H1 (cell line): ENCODE results near the gene CTTNBP2. TPM values are rescaled to one million over a fixed set of nuclear protein-coding genes. Genes with fewer than 3 reads are reported as not detected.

ENCODE experiments used
- CTCF ChIA-PET: fragments of 300-600 bp; sonication (Branson Sonifier 250); formaldehyde crosslinking; loops from one replicate; lab custom pipeline; 2021; ENCODE audit not compliant: partially characterized antibody; lab: Charles Lee
- POLR2A ChIA-PET: fragments of 300-600 bp; sonication (Branson Sonifier 250); formaldehyde crosslinking; loops from one replicate; lab custom pipeline; 2021; ENCODE audit warnings: inconsistent platforms; ENCODE audit not compliant: partially characterized antibody; lab: Charles Lee
- DNase-seq, 2 experiments: peaks; one replicate each; pipeline versions ENCODE4 v3.0.0 to v3.0.0-alpha.2; 2010 to 2022; ENCODE audit warnings: low spot score in 2 of 2, low read depth in 1 of 2, mixed read lengths in 1 of 2
- FAIRE-seq: peaks from 2 replicates; lab custom pipeline; 2011; peaks lifted over from hg19 to GRCh38; lab: Jason Lieb, UNC
- H2AFZ ChIP-seq: 2 replicates; pipeline ENCODE4 v1.8.1; 2012; ENCODE audit warnings: low read length, inconsistent platforms
- H2AK5ac ChIP-seq: 2 replicates; pipeline ENCODE4 v1.6.1; 2013; ENCODE audit warnings: low read depth, low read length
- H2BK120ac ChIP-seq: replicated peaks from 2 replicates; pipeline ENCODE3; 2013; ENCODE audit warnings: low read depth, low read length, inconsistent platforms
- H2BK12ac ChIP-seq: 2 replicates; pipeline ENCODE4 v1.6.1; 2013; ENCODE audit warnings: low read depth, low read length
- H2BK15ac ChIP-seq: 2 replicates; pipeline ENCODE4 v1.6.1; 2013; ENCODE audit warnings: low read length
- H2BK20ac ChIP-seq: 2 replicates; pipeline ENCODE4 v1.6.1; 2013; ENCODE audit warnings: low read length
- H2BK5ac ChIP-seq: 2 replicates; pipeline ENCODE4 v1.6.1; 2013; ENCODE audit warnings: low read depth, low read length
- H3K14ac ChIP-seq: 2 replicates; pipeline ENCODE4 v1.6.1; 2013; ENCODE audit warnings: inconsistent platforms; ENCODE audit not compliant: insufficient read length
- H3K18ac ChIP-seq: 2 replicates; pipeline ENCODE4 v1.6.1; 2013; ENCODE audit warnings: low read length; ENCODE audit errors: extremely low read depth
- H3K23ac ChIP-seq: 2 replicates; pipeline ENCODE4 v1.6.1; 2013; ENCODE audit warnings: inconsistent platforms; ENCODE audit not compliant: insufficient read length
- H3K23me2 ChIP-seq: 2 replicates; pipeline ENCODE4 v1.6.1; 2013; ENCODE audit warnings: low read depth, low read length
- H3K27ac ChIP-seq: 2 replicates; pipeline ENCODE4 v1.6.1; 2011; ENCODE audit warnings: low read depth, low read length, inconsistent platforms
- H3K27me3 ChIP-seq, 4 experiments: replicated peaks in 1 of 4; 1 replicate in 1 of 4; 2 replicates in 3 of 4; pipeline versions ENCODE4 v1.6.1 to v1.8.1; 2011 to 2013; ENCODE audit warnings: low read length in 3 of 4, mild to moderate bottlenecking in 3 of 4, inconsistent platforms in 2 of 4, mixed read lengths in 2 of 4, moderate library complexity in 1 of 4; ENCODE audit not compliant: control insufficient read depth in 3 of 4, insufficient read depth in 3 of 4; ENCODE audit errors: extremely low read depth in 1 of 4
- H3K36me3 ChIP-seq, 4 experiments: 2 replicates each; pipeline versions ENCODE4 v1.6.1 to v1.8.1; 2011 to 2013; ENCODE audit warnings: mild to moderate bottlenecking in 4 of 4, low read length in 3 of 4, moderate library complexity in 2 of 4, control low read depth in 1 of 4, inconsistent platforms in 1 of 4; ENCODE audit not compliant: insufficient read depth in 4 of 4, control insufficient read depth in 2 of 4
- H3K4ac ChIP-seq: replicated peaks from 2 replicates; pipeline ENCODE3; 2013; ENCODE audit warnings: low read length, low read depth, mixed read lengths, inconsistent platforms; ENCODE audit not compliant: insufficient read length
- H3K4me1 ChIP-seq, 4 experiments: replicated peaks in 1 of 4; 1 replicate in 1 of 4; 2 replicates in 3 of 4; pipeline versions ENCODE4 v1.6.1 to v1.8.1; 2011 to 2013; ENCODE audit warnings: low read length in 3 of 4, inconsistent platforms in 2 of 4, mixed read lengths in 1 of 4; ENCODE audit not compliant: insufficient read depth in 4 of 4, control insufficient read depth in 3 of 4
- H3K4me2 ChIP-seq, 2 experiments: 2 replicates each; pipeline versions ENCODE4 v1.6.1 to v1.8.1; 2011 to 2013; ENCODE audit warnings: low read depth in 2 of 2, low read length in 2 of 2, control low read depth in 1 of 2, inconsistent platforms in 1 of 2, mild to moderate bottlenecking in 1 of 2; ENCODE audit not compliant: insufficient read depth in 1 of 2
- H3K4me3 ChIP-seq, 4 experiments: fragments of 200-600, 300-600 bp in 1 of 4; sonication (generic), shearing (Covaris generic), sonication (Bioruptor Twin) in 1 of 4; 2 replicates each; pipeline versions ENCODE4 v1.5.1 to v1.8.1; 2011 to 2016; ENCODE audit warnings: low read length in 4 of 4, low read depth in 3 of 4, control low read depth in 2 of 4, inconsistent platforms in 2 of 4, mild to moderate bottlenecking in 2 of 4, mixed read lengths in 1 of 4, moderate library complexity in 1 of 4; ENCODE audit not compliant: insufficient read depth in 2 of 4; ENCODE audit errors: extremely low read depth in 1 of 4
- H3K56ac ChIP-seq: replicated peaks from 2 replicates; pipeline ENCODE3; 2013; ENCODE audit warnings: low read depth, mild to moderate bottlenecking, mixed read lengths, low read length, inconsistent platforms; ENCODE audit not compliant: insufficient read length
- H3K79me1 ChIP-seq: 2 replicates; pipeline ENCODE4 v1.6.1; 2013; ENCODE audit warnings: low read depth, low read length, control low read depth
- H3K79me2 ChIP-seq, 2 experiments: 2 replicates each; pipeline versions ENCODE4 v1.6.1 to v1.8.1; 2012 to 2013; ENCODE audit warnings: low read length in 2 of 2, mild to moderate bottlenecking in 2 of 2, inconsistent platforms in 1 of 2; ENCODE audit not compliant: insufficient read depth in 2 of 2, control insufficient read depth in 1 of 2
- H3K9ac ChIP-seq, 4 experiments: replicated peaks in 1 of 4; 1 replicate in 1 of 4; 2 replicates in 3 of 4; pipeline versions ENCODE4 v1.6.1 to v1.8.1; 2011 to 2013; ENCODE audit warnings: low read depth in 3 of 4, low read length in 3 of 4, control low read depth in 2 of 4, mild to moderate bottlenecking in 2 of 4, moderate library complexity in 2 of 4, inconsistent platforms in 1 of 4; ENCODE audit errors: extremely low read depth in 1 of 4
- H3K9me3 ChIP-seq, 2 experiments: 2 replicates each; pipeline versions ENCODE4 v1.6.1 to v1.8.1; 2012 to 2013; ENCODE audit warnings: mild to moderate bottlenecking in 2 of 2, moderate library complexity in 2 of 2, control low read depth in 1 of 2, inconsistent platforms in 1 of 2, low read depth in 1 of 2, low read length in 1 of 2, mixed read lengths in 1 of 2; ENCODE audit not compliant: insufficient read depth in 2 of 2
- H4K20me1 ChIP-seq, 2 experiments: replicated peaks in 1 of 2; 2 replicates each; pipeline versions ENCODE3 to v1.8.1; 2011 to 2013; ENCODE audit warnings: inconsistent platforms in 2 of 2, low read length in 2 of 2, mild to moderate bottlenecking in 1 of 2; ENCODE audit not compliant: insufficient read depth in 2 of 2, control insufficient read depth in 1 of 2
- H4K5ac ChIP-seq: 2 replicates; pipeline ENCODE4 v1.6.1; 2013; ENCODE audit warnings: low read length, low read depth, mixed read lengths, inconsistent platforms; ENCODE audit not compliant: insufficient read length
- H4K8ac ChIP-seq: 2 replicates; pipeline ENCODE4 v1.8.0; 2013; ENCODE audit warnings: mild to moderate bottlenecking, moderate library complexity, low read length, inconsistent platforms; ENCODE audit not compliant: insufficient read depth; ENCODE audit errors: extremely low read depth
- H4K91ac ChIP-seq: replicated peaks from 2 replicates; pipeline ENCODE3; 2013; ENCODE audit warnings: low read length, mixed read lengths, inconsistent platforms; ENCODE audit not compliant: insufficient read length
- CTCF ChIP-seq, 3 experiments: IDR thresholded peaks; 1 replicate in 2 of 3; 2 replicates in 1 of 3; pipeline versions ENCODE4 v1.5.1 to v1.6.1; 2011; ENCODE audit warnings: low read length in 3 of 3, mild to moderate bottlenecking in 3 of 3, inconsistent platforms in 2 of 3, low read depth in 1 of 3, moderate library complexity in 1 of 3; ENCODE audit not compliant: insufficient read depth in 1 of 3; ENCODE audit errors: control extremely low read depth in 1 of 3
- EGR1 ChIP-seq: IDR thresholded peaks from 2 replicates; pipeline ENCODE4 v1.6.1; 2011; ENCODE audit warnings: low read depth, low read length, borderline replicate concordance
- NANOG ChIP-seq: IDR thresholded peaks from 2 replicates; pipeline ENCODE4 v1.6.1; 2011; ENCODE audit warnings: low read length, low read depth, mild to moderate bottlenecking, inconsistent platforms; ENCODE audit not compliant: insufficient read depth, poor library complexity, severe bottlenecking
- RAD21 ChIP-seq, 2 experiments: IDR thresholded peaks in 1 of 2; conservative IDR thresholded peaks in 1 of 2; 2 replicates each; pipeline ENCODE4 v1.6.1; 2011; ENCODE audit warnings: low read depth in 2 of 2, low read length in 2 of 2, improper control_type of control experiment in 1 of 2, inconsistent platforms in 1 of 2, mild to moderate bottlenecking in 1 of 2, moderate library complexity in 1 of 2
- RFX5 ChIP-seq: IDR thresholded peaks from 2 replicates; pipeline ENCODE4 v1.6.1; 2011; ENCODE audit warnings: low read depth, low read length, improper control_type of control experiment, borderline replicate concordance
- SIX5 ChIP-seq: IDR thresholded peaks from 2 replicates; pipeline ENCODE4 v1.6.1; 2011; ENCODE audit warnings: mild to moderate bottlenecking, low read depth, low read length
- TBP ChIP-seq: IDR thresholded peaks from 2 replicates; pipeline ENCODE4 v1.6.1; 2011; ENCODE audit warnings: low read depth, low read length, improper control_type of control experiment
- WGBS, 2 experiments: shearing (Covaris generic) in 1 of 2; methylation state at CpG; one replicate each; pipeline versions ENCODE4 v1.1.6 to v1.1.7; 2013 to 2015; ENCODE audit warnings: low lambda C conversion rate in 2 of 2, mixed read lengths in 2 of 2, inconsistent platforms in 1 of 2, low coverage in 1 of 2, missing lambda C conversion rate in 1 of 2; ENCODE audit not compliant: insufficient replicate concordance in 2 of 2, insufficient coverage in 1 of 2, insufficient read length in 1 of 2; ENCODE audit errors: extremely low coverage in 1 of 2, missing lambda C conversion rate in 1 of 2; 5-methylcytosine and 5-hydroxymethylcytosine counted together
- polyA plus RNA-seq, 7 experiments: library from polyadenylated mRNA; depleted of rRNA in 3 of 7; stranded (reverse) in 5 of 7; unstranded in 2 of 7; fragments of >200 nt in 5 of 7; fragments of 200-250 nt in 2 of 7; gene quantifications; 1 replicate in 5 of 7; 2 replicates in 1 of 7; 4 replicates in 1 of 7; pipeline versions ENCODE4 v1.2.1 to v1.2.3, GENCODE V29; 2011 to 2013; ENCODE audit warnings: missing spikeins in 2 of 7, mixed read lengths in 2 of 7
- total RNA-seq: library from RNA; stranded (reverse); fragmentation: NEBNext Ultra II Directional; extraction: Animal tissue kit (Norgen Biotek cat#: 25700); gene quantifications from 2 replicates; pipeline ENCODE4 v1.2.1, GENCODE V29; 2021

Gene CTTNBP2
- total and polyA plus RNA-seq, 2 of the 8 experiments (the other 6 are each of a cell fraction or from before 2014, with no cell fraction given), result 15.3 to 35.1 TPM

- Histone ChIP-seq H3K36me3 (peaks cover 5 to 46% (median 15%) of the 10 kb centered on the region in 4 experiments; a peak in 7 of 8 replicates), H3K4me1 (no peaks in the 10 kb centered on the region), H3K79me2 (no peaks in the 10 kb centered on the region), H3K27ac (no peak overlapping the region), H2AK5ac (no peak overlapping the region), H3K14ac (no peak overlapping the region), H2BK12ac (no peak overlapping the region), H3K4me3 (no peak overlapping the region), H4K5ac (no peak overlapping the region), H3K79me1 (no peaks in the 10 kb centered on the region), H3K4me2 (no peak overlapping the region), H4K20me1 (no peaks in the 10 kb centered on the region), H4K8ac (no peak overlapping the region), H3K23me2 (no peaks in the 10 kb centered on the region), H3K4ac (no peak overlapping the region), H4K91ac (no peak overlapping the region), H2BK20ac (no peak overlapping the region), H2BK5ac (no peak overlapping the region), H3K9me3 (no peaks in the 10 kb centered on the region), H2BK15ac (no peak overlapping the region), H3K9ac (no peak overlapping the region), H3K56ac (no peak overlapping the region), H3K18ac (no peak overlapping the region), H3K27me3 (no peaks in the 10 kb centered on the region), H2BK120ac (no peak overlapping the region), H3K23ac (no peak overlapping the region), H2AFZ (no peak overlapping the region)
- 63% methylated on average over 3 of the region's 3 CpGs; no CpG with 5 or more reads in 1 of the 2 experiments for WGBS, 2 experiments
- FAIRE-seq, result peak; percentile 57
- CTCF ChIA-PET, result interaction anchor here (0.6 to 5.6 kb wide), 41 partner anchors 12 to 462 kb away, joined by 3 to 55 read pairs (median 4); partner anchors contain the start of gene CFTR
- POLR2A ChIA-PET, result no interaction called here
- no peak for TF ChIP-seq EGR1
- no peak for TF ChIP-seq TBP
- no peak for TF ChIP-seq RFX5
- TF ChIP-seq SIX5, result no peak
- peak in 2 of 3 experiments; percentile 75 to 78; a peak in 3 of 4 replicates for TF ChIP-seq CTCF (IDR thresholded peaks at IDR 0.05; ENCODE audit: control extremely low read depth in 1 of 3, insufficient read depth in 1 of 3, low read depth in 1 of 3, low read length in 3 of 3)
- peak; percentile 93 to 94 for TF ChIP-seq RAD21 (IDR thresholded peaks at IDR 0.05 in 1 of 2, conservative IDR thresholded peaks at IDR 0.05 in 1 of 2; ENCODE audit: low read depth in 2 of 2, low read length in 2 of 2)
- no peak for TF ChIP-seq NANOG
- DNase-seq, result peak in 1 of 2 experiments; percentile 52
These were observed 157.3 kb downstream of the CTTNBP2 start for GRCh38 chr7:117715784-117716445.
